ENCODE data around the gene ESPN. TPM values are rescaled to one million over a fixed set of nuclear protein-coding genes. Genes with fewer than 3 reads are reported as not detected.

ESPN gene
- total and polyA plus RNA-seq, 2 of the 8 experiments (the other 6 are each of a cell fraction or from before 2014, with no cell fraction given): 5.2 to 16.3 TPM

DNA sequence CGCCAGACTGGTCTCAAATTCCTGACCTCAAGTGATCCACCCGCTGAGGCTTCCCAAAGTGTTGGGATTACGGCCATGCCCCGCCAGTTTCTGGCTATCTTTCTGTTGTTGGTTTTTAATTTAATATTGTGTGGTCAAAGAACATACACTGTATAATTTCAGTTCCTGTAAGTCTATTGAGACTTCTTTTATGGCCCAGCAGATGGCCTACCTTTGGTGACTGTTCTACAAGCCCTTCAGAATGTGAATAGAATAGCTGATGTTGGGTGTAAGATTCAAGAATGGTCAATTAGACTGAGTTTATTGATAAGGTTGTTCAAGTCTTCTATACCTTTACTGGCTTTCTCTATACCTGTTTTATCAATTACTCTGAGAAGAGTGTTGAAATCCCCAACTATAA is 15.5 kb upstream of the ESPN start:
- no peak overlapping the region for H3K9ac ChIP-seq (replicated peaks in 1 of 4; ENCODE audit: extremely low read depth in 1 of 4, low read depth in 3 of 4, low read length in 3 of 4)
- H3K27ac ChIP-seq (ENCODE audit: low read depth, low read length): no peak overlapping the region
- H2AK5ac ChIP-seq (ENCODE audit: low read depth, low read length): no peak overlapping the region
- no peaks in the 10 kb centered on the region for H4K20me1 ChIP-seq (replicated peaks in 1 of 2; ENCODE audit: control insufficient read depth in 1 of 2, insufficient read depth in 2 of 2, low read length in 2 of 2)
- no peak overlapping the region for H3K18ac ChIP-seq (ENCODE audit: extremely low read depth, low read length)
- FAIRE-seq (no peak), DNase-seq (ENCODE audit: low read depth in 1 of 2, low spot score in 2 of 2) (no peak)
- H2BK20ac ChIP-seq (ENCODE audit: low read length): no peak overlapping the region
- TF ChIP-seq, protein P1, sequence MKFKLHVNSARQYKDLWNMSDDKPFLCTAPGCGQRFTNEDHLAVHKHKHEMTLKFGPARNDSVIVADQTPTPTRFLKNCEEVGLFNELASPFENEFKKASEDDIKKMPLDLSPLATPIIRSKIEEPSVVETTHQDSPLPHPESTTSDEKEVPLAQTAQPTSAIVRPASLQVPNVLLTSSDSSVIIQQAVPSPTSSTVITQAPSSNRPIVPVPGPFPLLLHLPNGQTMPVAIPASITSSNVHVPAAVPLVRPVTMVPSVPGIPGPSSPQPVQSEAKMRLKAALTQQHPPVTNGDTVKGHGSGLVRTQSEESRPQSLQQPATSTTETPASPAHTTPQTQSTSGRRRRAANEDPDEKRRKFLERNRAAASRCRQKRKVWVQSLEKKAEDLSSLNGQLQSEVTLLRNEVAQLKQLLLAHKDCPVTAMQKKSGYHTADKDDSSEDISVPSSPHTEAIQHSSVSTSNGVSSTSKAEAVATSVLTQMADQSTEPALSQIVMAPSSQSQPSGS (IDR thresholded peaks at IDR 0.05; ENCODE audit: low read length): no peak
- TF ChIP-seq ZNF274 (IDR thresholded peaks at IDR 0.05; ENCODE audit: borderline replicate concordance, extremely low read depth, low read length) (no peak), RXRA (IDR thresholded peaks at IDR 0.05; ENCODE audit: insufficient read depth, low read depth, low read length) (no peak), FOSL1 (IDR thresholded peaks at IDR 0.05; ENCODE audit: insufficient read depth, low read depth, low read length) (no peak)
- no peaks in the 10 kb centered on the region for H3K36me3 ChIP-seq (ENCODE audit: control insufficient read depth in 2 of 4, insufficient read depth in 4 of 4, low read length in 3 of 4)
- 93% methylated on average over 4 of the region's 4 CpGs; no CpG with 5 or more reads in 1 of the 2 experiments for WGBS, 2 experiments (ENCODE audit: extremely low coverage in 1 of 2, insufficient coverage in 1 of 2, insufficient read length in 1 of 2, insufficient replicate concordance in 2 of 2, low coverage in 1 of 2, low lambda C conversion rate in 2 of 2, missing lambda C conversion rate in 1 of 2)
- no peak overlapping the region for H3K4me2 ChIP-seq (ENCODE audit: insufficient read depth in 1 of 2, low read depth in 2 of 2, low read length in 2 of 2)
- CTCF ChIA-PET (ENCODE audit: partially characterized antibody): interaction anchor here (0.9 to 58.4 kb wide), 6 partner anchors 9 to 273 kb away, joined by 3 to 1769 read pairs (median 32); partner anchors contain the start of genes ACOT7 and HES2
- H4K5ac ChIP-seq (ENCODE audit: insufficient read length, low read depth, low read length): no peak overlapping the region
- H2BK120ac ChIP-seq (replicated peaks; ENCODE audit: low read depth, low read length): no peak overlapping the region
- H3K4me3 ChIP-seq (ENCODE audit: extremely low read depth in 1 of 4, insufficient read depth in 2 of 4, low read depth in 3 of 4, low read length in 4 of 4): no peak overlapping the region
- no peak overlapping the region for H2BK15ac ChIP-seq (ENCODE audit: low read length)
- H3K23me2 ChIP-seq (ENCODE audit: low read depth, low read length): no peaks in the 10 kb centered on the region
- H3K79me1 ChIP-seq (ENCODE audit: low read depth, low read length): no peaks in the 10 kb centered on the region
- no peak overlapping the region for H2BK12ac ChIP-seq (ENCODE audit: low read depth, low read length)
- no peak overlapping the region for H4K8ac ChIP-seq (ENCODE audit: extremely low read depth, insufficient read depth, low read length)
- no peak overlapping the region for H3K56ac ChIP-seq (replicated peaks; ENCODE audit: insufficient read length, low read depth, low read length)
- no peaks in the 10 kb centered on the region for H3K4me1 ChIP-seq (replicated peaks in 1 of 4; ENCODE audit: control insufficient read depth in 3 of 4, insufficient read depth in 4 of 4, low read length in 3 of 4)
- H4K91ac ChIP-seq (replicated peaks; ENCODE audit: insufficient read length, low read length): no peak overlapping the region
- no peak overlapping the region for H3K14ac ChIP-seq (ENCODE audit: insufficient read length)
- no peak overlapping the region for H2AFZ ChIP-seq (ENCODE audit: low read length)
- H3K79me2 ChIP-seq (ENCODE audit: control insufficient read depth in 1 of 2, insufficient read depth in 2 of 2, low read length in 2 of 2): no peaks in the 10 kb centered on the region
- no peak overlapping the region for H3K23ac ChIP-seq (ENCODE audit: insufficient read length)
- no peak overlapping the region for H3K4ac ChIP-seq (replicated peaks; ENCODE audit: insufficient read length, low read depth, low read length)
- H3K27me3 ChIP-seq (replicated peaks in 1 of 4; ENCODE audit: control insufficient read depth in 3 of 4, extremely low read depth in 1 of 4, insufficient read depth in 3 of 4, low read length in 3 of 4): peaks cover 0 to 7% (median 4%) of the 10 kb centered on the region in 4 experiments; a peak in 5 of 7 replicates
- no peaks in the 10 kb centered on the region for H3K9me3 ChIP-seq (ENCODE audit: insufficient read depth in 2 of 2, low read depth in 1 of 2, low read length in 1 of 2)
- POLR2A ChIA-PET (ENCODE audit: partially characterized antibody): interaction anchor here (1.1 kb wide), 1 partner anchor 59 kb away, joined by 3 read pairs; no protein-coding TSS in a partner anchor
- no peak overlapping the region for H2BK5ac ChIP-seq (ENCODE audit: low read depth, low read length)

All from H1 (cell line).